KOPT-K1 (cell line): ENCODE results near the gene ITIH5.

Experiments used
- H3K27ac ChIP-seq: fragments of 200-600 bp; sonication (generic); 2 replicates; pipeline ENCODE4 v1.5.1; 2016; ENCODE audit warnings: antibody characterized with exemption, mild to moderate bottlenecking, low read depth, low read length; ENCODE audit not compliant: poor library complexity, severe bottlenecking
- H3K36me3 ChIP-seq: fragments of 200-600 bp; sonication (generic); 2 replicates; pipeline ENCODE4 v1.5.1; 2017; ENCODE audit warnings: antibody characterized with exemption, mild to moderate bottlenecking, low read length, moderate library complexity; ENCODE audit not compliant: insufficient read depth
- H3K9me3 ChIP-seq: fragments of 200-600 bp; sonication (generic); 2 replicates; pipeline ENCODE4 v1.5.1; 2017; ENCODE audit warnings: antibody characterized with exemption, low read length, mild to moderate bottlenecking; ENCODE audit not compliant: insufficient read depth, poor library complexity, severe bottlenecking

The ITIH5 gene

GRCh38 chr10:7618461-7618860 lies 48.3 kb downstream of the ITIH5 start:
- H3K27ac ChIP-seq = no peak overlapping the region
- no peaks in the 10 kb centered on the region for H3K36me3 ChIP-seq
- no peaks in the 10 kb centered on the region for H3K9me3 ChIP-seq

GRCh38 chr10:7611909-7612308 lies 54.9 kb downstream of the ITIH5 start:
- Histone ChIP-seq H3K9me3 (no peaks in the 10 kb centered on the region), H3K36me3 (no peaks in the 10 kb centered on the region), H3K27ac (no peak overlapping the region)

- Histone ChIP-seq H3K36me3 (no peaks in the 10 kb centered on the region), H3K27ac (no peak overlapping the region), H3K9me3 (no peaks in the 10 kb centered on the region)
These were observed 55.9 kb downstream of the ITIH5 start for GRCh38 chr10:7610651-7611389.

DNA sequence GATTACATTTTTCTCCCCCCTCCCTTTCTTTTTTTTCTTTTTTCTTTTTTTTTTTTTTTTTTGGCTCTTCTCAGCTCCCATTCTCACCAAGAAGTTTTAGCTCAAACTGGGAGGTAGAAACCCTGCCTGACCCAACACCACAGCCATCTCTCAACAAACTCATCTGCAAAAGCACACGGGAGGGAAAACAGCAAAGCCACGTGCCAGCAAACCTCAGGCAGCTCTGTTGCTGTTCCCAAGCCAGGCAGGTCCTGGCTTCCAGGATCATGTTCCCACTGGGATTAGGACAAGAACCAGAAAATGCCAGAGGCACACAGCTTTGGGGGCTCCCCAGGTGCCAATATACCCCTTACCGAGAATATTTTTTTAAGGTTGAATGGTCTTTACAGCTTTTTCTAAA lies 56.7 kb downstream of the ITIH5 start:
- no peaks in the 10 kb centered on the region for H3K9me3 ChIP-seq
- no peaks in the 10 kb centered on the region for H3K36me3 ChIP-seq
- no peak overlapping the region for H3K27ac ChIP-seq

GRCh38 chr10:7609556-7609955 lies 57.2 kb downstream of the ITIH5 start:
- Histone ChIP-seq H3K9me3 (no peaks in the 10 kb centered on the region), H3K27ac (no peak overlapping the region)

DNA sequence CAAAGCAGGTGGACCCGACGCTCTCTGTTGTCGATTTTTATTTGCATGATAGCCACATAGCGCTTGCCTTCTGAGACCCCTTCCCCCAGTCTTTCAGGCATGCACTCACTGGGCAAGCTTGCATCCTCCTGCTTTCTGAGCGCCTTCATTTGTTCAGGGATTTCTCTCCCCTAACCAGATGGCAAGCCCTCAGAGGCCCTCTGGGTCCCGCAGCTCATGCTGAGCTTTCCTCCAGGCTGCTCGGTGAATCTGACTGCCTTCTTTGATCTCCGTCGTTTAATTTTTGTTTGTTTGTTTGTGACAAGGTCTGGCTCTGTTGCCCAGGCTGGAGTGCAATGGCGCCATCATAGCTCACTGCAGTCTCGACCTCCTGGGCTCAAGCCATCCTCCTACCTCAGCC lies 58.8 kb downstream of the ITIH5 start:
- Histone ChIP-seq H3K9me3 (peaks cover 2% of the 10 kb centered on the region), H3K36me3 (no peaks in the 10 kb centered on the region), H3K27ac (no peak overlapping the region)

More at GRCh38 chr10:7609556-7609955, 57.2 kb downstream of the ITIH5 start:
- H3K36me3 ChIP-seq = no peaks in the 10 kb centered on the region

DNA sequence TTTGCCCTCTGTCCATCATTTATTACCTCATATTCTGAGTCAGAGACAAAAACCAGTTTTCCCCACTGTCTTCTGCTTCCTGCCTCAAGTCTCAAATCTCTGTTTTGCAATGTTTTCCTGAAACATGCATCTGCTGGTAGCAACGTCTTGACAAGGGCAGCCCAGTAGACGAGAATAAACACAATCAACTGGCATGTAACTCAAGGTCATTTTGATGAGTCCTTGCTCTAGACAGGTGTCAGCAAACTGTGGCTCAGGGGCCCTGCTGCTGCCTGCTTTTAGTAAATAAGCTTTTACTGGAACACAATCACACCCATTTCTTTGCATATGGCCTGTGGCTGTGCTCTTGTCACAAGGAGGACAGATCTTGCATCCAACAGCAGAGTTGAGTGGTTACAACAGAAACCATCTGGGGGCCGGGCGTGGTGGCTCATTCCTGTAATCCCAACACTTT lies 59.8 kb downstream of the ITIH5 start:
- peaks cover 5% of the 10 kb centered on the region for H3K9me3 ChIP-seq
- H3K27ac ChIP-seq = no peak overlapping the region
- H3K36me3 ChIP-seq = no peaks in the 10 kb centered on the region

- H3K27ac ChIP-seq = no peak overlapping the region
- H3K36me3 ChIP-seq = no peaks in the 10 kb centered on the region
- peaks cover 5% of the 10 kb centered on the region for H3K9me3 ChIP-seq
These were observed 61.0 kb downstream of the ITIH5 start for GRCh38 chr10:7605565-7606295.

GRCh38 chr10:7601023-7601656 lies 65.6 kb downstream of the ITIH5 start:
- no peaks in the 10 kb centered on the region for H3K36me3 ChIP-seq
- peaks cover 5% of the 10 kb centered on the region for H3K9me3 ChIP-seq
- peak overlapping the region; percentile 95 for H3K27ac ChIP-seq

GRCh38 chr10:7598771-7599170 lies 68.0 kb downstream of the ITIH5 start:
- no peaks in the 10 kb centered on the region for H3K36me3 ChIP-seq
- peak overlapping the region; percentile 95 for H3K27ac ChIP-seq
- H3K9me3 ChIP-seq = peaks cover 5% of the 10 kb centered on the region

DNA sequence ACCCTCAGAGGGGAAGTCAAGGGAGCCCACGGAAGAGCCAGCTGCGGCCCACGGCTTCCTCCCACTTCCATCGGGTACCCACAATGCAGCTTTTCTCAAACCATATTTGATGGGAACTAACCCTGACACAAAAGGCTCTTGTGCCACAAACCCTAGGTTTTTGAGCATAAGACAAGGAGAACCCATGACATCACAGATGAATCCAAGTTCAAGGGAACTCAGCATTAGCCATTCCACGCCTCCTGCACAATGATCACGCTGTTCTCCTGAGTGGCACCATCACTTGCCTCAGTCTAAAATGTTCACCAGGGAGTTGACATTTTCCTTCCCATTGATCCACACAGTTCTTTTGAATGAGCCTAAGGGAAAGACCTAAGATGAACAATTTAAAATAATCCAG lies 70.4 kb downstream of the ITIH5 start:
- Histone ChIP-seq H3K27ac (no peak overlapping the region), H3K9me3 (no peaks in the 10 kb centered on the region), H3K36me3 (no peaks in the 10 kb centered on the region)

- no peaks in the 10 kb centered on the region for H3K9me3 ChIP-seq
- no peaks in the 10 kb centered on the region for H3K36me3 ChIP-seq
- H3K27ac ChIP-seq = no peak overlapping the region
These were observed 72.9 kb downstream of the ITIH5 start for GRCh38 chr10:7593905-7594304.

DNA sequence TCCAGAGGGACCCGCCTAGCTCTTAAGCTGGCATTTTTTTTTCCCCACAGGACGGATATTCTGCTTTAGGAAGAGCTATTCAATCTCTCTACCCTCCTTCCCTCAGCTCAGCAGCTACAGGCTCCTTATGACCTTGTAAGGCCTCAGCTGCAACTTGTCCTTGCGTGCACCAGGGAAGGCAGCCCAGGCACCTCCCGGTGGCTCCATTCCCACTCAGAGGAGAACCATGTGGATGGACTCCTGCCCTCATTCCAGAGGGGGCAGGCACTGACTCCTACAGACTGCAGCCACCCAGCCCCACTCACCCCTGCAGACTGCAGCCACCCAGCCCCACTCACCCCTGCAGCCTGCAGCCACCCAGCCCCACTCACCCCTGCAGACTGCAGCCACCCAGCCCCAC lies 73.7 kb downstream of the ITIH5 start:
- Histone ChIP-seq H3K27ac (no peak overlapping the region), H3K9me3 (no peaks in the 10 kb centered on the region), H3K36me3 (no peaks in the 10 kb centered on the region)

DNA sequence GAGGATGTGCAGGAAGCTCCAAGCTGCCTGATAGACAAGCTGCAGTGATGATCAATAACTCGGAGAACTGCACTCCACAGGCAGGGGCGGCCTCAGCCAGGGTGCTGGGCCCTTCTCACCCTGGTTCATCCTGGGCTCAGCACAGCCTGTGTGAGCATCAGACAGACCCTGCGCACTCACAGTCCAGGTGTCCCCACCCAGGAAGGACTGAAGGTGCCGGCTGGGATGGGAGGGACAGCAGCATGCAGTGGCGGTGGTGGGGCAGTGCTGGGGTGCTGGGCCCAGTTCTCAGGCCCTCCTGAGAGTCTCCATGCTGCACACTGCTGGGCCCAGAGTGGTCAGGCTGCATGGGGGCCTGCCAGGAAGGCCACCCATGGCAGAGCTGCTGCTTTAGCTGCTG lies 74.1 kb downstream of the ITIH5 start:
- H3K9me3 ChIP-seq = no peaks in the 10 kb centered on the region
- peak overlapping the region; percentile 16 for H3K27ac ChIP-seq
- H3K36me3 ChIP-seq = no peaks in the 10 kb centered on the region

DNA sequence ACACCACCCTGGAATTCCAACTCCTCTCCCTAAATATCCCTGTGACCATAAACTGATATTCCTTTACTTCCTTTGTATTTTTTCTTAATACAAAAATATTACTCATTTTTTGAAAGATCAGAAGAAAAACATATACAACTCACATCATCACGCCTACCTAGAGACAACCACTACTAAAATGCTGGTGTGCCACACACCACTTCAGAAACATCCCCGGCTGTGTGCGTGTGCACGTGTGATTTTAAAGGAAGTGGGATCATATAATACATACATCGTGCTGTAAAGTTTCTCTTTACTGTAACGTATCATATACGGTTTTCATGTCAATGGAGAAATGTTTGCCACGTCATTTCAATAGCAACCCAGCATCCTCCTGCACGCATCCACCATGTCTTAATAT lies 76.5 kb downstream of the ITIH5 start:
- Histone ChIP-seq H3K36me3 (no peaks in the 10 kb centered on the region), H3K27ac (peak overlapping the region; percentile 12), H3K9me3 (no peaks in the 10 kb centered on the region)
